Measurements from ENCODE around the gene AGPS. TPM values are rescaled to one million over a fixed set of nuclear protein-coding genes. Genes with fewer than 3 reads are reported as not detected.
"Not testable (repeated sequence)": the region's sequence is repeated elsewhere in the genome, so short reads cannot be mapped to it uniquely, and the experiment has no call there.

Gene AGPS
- total RNA-seq, 2 donors from 2014 or later: 64.8 to 102 TPM

DNA sequence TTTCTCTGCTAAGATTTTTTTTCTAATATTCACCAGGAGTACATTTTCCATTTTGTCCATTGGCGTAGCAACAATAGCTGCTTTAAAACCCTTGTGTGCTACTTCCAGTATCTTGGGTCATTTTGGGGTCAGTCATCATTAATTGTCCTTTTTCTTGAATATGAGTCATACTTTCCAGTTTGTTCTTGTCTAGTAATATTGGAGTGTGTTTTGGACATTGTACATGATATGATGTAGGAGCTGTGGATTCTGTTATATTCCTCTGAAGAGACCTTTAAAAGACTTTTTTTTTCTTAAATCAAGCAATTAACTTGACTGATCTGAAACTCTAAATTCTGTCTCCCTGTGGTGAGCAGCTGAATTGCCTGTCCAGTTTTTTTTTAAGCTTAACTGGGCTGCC lies 40.8 kb downstream of the AGPS start:
- TF ChIP-seq, protein P1, sequence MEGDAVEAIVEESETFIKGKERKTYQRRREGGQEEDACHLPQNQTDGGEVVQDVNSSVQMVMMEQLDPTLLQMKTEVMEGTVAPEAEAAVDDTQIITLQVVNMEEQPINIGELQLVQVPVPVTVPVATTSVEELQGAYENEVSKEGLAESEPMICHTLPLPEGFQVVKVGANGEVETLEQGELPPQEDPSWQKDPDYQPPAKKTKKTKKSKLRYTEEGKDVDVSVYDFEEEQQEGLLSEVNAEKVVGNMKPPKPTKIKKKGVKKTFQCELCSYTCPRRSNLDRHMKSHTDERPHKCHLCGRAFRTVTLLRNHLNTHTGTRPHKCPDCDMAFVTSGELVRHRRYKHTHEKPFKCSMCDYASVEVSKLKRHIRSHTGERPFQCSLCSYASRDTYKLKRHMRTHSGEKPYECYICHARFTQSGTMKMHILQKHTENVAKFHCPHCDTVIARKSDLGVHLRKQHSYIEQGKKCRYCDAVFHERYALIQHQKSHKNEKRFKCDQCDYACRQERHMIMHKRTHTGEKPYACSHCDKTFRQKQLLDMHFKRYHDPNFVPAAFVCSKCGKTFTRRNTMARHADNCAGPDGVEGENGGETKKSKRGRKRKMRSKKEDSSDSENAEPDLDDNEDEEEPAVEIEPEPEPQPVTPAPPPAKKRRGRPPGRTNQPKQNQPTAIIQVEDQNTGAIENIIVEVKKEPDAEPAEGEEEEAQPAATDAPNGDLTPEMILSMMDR (IDR thresholded peaks at IDR 0.05): no peak
- no peaks in the 10 kb centered on the region for H3K36me3 ChIP-seq
- no peak overlapping the region for H3K27ac ChIP-seq
- H3K4me1 ChIP-seq: no peaks in the 10 kb centered on the region
- no peak for DNase-seq
- no peaks in the 10 kb centered on the region for H3K27me3 ChIP-seq
- H3K9ac ChIP-seq (ENCODE audit: low read depth in 2 of 2, low read length in 2 of 2): no peak overlapping the region
- intact Hi-C loops (cut with DNase I): no loop called here
- no peak overlapping the region for H3K4me3 ChIP-seq
- H3K9me3 ChIP-seq: no peaks in the 10 kb centered on the region

DNA sequence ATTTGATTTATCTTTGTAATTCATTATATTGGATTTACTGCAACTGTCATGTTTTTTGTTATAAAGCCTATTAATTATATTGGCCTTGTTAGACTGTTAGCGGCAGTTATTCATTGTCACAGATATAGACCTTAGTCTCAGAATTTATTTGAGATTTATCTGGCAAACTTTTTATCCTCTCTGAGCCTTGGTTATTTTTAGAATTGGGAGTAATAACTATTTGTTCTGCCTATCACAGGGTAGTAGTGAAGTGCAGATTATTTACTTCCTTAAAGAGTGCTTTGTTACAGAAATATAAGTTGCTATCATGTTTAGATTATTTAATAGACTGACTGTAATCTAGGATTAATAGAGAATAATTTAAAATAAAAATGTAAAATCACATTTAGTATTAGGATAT lies 41.9 kb downstream of the AGPS start:
- H3K9me3 ChIP-seq: no peaks in the 10 kb centered on the region
- H3K4me1 ChIP-seq: no peaks in the 10 kb centered on the region
- no peaks in the 10 kb centered on the region for H3K36me3 ChIP-seq
- no peaks in the 10 kb centered on the region for H3K27me3 ChIP-seq
- no peak for DNase-seq
- H3K9ac ChIP-seq (ENCODE audit: low read depth in 2 of 2, low read length in 2 of 2): no peak overlapping the region
- TF ChIP-seq, protein P1 (IDR thresholded peaks at IDR 0.05): no peak
- H3K4me3 ChIP-seq: no peak overlapping the region
- no peak overlapping the region for H3K27ac ChIP-seq
- intact Hi-C loops (cut with DNase I): no loop called here

DNA sequence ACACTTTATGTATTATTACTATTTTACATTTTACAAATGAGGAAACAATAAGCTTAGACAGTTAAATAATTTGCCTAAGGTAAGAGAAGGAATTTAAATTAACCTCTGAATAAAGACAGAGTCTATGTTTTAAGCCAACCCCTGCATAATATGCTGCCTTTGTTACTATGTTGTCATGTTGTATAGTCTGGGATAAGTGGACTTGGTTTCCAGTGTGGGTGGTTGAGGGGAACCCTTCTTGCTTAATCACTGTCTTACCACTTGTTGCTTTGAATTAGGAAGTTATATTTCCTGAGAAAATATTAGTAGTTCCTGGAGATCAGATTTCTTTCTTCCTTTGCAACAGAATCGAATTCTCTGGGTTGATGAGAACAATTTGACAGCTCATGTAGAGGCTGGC lies 52.6 kb downstream of the AGPS start:
- no peak overlapping the region for H3K27ac ChIP-seq
- intact Hi-C loops (cut with DNase I): no loop called here
- TF ChIP-seq, protein P1 (IDR thresholded peaks at IDR 0.05): no peak
- H3K9ac ChIP-seq (ENCODE audit: low read depth in 2 of 2, low read length in 2 of 2): no peak overlapping the region
- DNase-seq: no peak
- no peaks in the 10 kb centered on the region for H3K27me3 ChIP-seq
- no peaks in the 10 kb centered on the region for H3K36me3 ChIP-seq
- H3K9me3 ChIP-seq: no peaks in the 10 kb centered on the region
- H3K4me1 ChIP-seq: no peaks in the 10 kb centered on the region
- no peak overlapping the region for H3K4me3 ChIP-seq

DNA sequence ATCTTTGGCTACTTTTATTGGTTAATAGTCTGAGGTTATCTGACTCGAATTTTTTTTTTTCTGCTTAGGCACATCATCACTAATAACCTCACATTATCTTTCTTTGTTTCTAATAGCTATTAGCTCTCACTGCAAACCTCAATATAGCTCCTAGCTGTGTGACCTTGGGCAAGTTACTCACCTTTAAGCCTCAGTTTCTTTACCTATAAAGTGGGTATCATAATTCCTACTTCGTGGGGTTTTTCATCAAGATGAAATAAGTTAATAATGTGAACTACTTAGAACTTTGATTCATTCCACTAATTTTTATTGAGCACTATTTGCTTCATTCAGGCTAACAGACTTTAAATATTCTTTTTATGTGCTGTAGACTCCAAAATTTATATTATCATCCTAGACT lies 55.5 kb downstream of the AGPS start:
- intact Hi-C loops (cut with DNase I): no loop called here
- TF ChIP-seq, protein P1 (IDR thresholded peaks at IDR 0.05): no peak
- Histone ChIP-seq H3K27me3 (no peaks in the 10 kb centered on the region), H3K9ac (ENCODE audit: low read depth in 2 of 2, low read length in 2 of 2) (no peak overlapping the region), H3K9me3 (no peaks in the 10 kb centered on the region), H3K36me3 (no peaks in the 10 kb centered on the region), H3K4me3 (no peak overlapping the region), H3K4me1 (no peaks in the 10 kb centered on the region), H3K27ac (no peak overlapping the region)
- no peak for DNase-seq

DNA sequence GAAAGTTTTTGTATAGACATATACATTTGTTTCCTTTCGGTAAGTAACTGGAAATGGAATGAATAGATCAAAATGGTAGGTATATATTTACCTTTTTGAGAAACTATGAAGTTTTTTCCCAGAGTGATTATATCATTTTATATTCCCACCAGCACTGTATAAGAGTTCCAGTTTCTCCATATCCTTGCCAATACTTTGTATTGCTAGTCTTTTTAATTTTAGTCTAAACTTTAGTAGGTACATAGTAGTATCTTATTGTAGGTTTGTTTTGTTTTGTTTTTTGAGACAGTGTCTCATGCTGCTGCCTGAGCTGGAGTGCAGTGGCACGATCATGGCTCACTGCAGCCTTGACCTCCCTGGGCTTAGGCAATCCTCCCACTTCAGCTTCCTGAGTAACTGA lies 56.6 kb downstream of the AGPS start:
- no peaks in the 10 kb centered on the region for H3K27me3 ChIP-seq
- H3K9me3 ChIP-seq: no peaks in the 10 kb centered on the region
- no peak for DNase-seq
- H3K4me3 ChIP-seq: no peak overlapping the region
- no peaks in the 10 kb centered on the region for H3K4me1 ChIP-seq
- H3K27ac ChIP-seq: no peak overlapping the region
- intact Hi-C loops (cut with DNase I): no loop called here
- TF ChIP-seq, protein P1 (IDR thresholded peaks at IDR 0.05): no peak
- H3K36me3 ChIP-seq: no peaks in the 10 kb centered on the region
- H3K9ac ChIP-seq (ENCODE audit: low read depth in 2 of 2, low read length in 2 of 2): no peak overlapping the region

DNA sequence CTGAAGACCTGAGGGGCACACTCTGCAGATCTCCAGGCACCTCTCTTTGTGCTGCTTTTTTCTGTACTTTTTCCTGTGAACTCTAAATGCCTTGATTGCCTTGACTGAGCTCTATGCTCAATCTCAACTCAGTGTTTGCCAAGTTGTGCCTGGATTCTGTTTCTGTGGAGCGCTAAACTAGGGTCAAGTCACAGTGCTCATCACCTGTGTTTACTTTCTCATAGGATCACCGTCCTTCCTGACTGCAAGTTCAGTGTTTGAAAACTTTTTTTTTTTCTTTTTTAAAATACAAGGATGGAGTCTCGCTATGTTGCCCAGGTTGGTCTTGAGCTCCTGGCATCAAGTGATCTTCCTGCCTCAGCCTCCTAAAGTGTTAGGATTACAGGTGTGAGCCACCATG lies 62.6 kb downstream of the AGPS start:
- intact Hi-C loops (cut with DNase I): no loop called here
- TF ChIP-seq, protein P1 (IDR thresholded peaks at IDR 0.05): no peak
- Histone ChIP-seq H3K4me3 (no peak overlapping the region), H3K4me1 (no peaks in the 10 kb centered on the region), H3K9me3 (no peaks in the 10 kb centered on the region), H3K27ac (no peak overlapping the region), H3K36me3 (no peaks in the 10 kb centered on the region), H3K27me3 (no peaks in the 10 kb centered on the region), H3K9ac (ENCODE audit: low read depth in 2 of 2, low read length in 2 of 2) (no peak overlapping the region)
- DNase-seq: no peak

DNA sequence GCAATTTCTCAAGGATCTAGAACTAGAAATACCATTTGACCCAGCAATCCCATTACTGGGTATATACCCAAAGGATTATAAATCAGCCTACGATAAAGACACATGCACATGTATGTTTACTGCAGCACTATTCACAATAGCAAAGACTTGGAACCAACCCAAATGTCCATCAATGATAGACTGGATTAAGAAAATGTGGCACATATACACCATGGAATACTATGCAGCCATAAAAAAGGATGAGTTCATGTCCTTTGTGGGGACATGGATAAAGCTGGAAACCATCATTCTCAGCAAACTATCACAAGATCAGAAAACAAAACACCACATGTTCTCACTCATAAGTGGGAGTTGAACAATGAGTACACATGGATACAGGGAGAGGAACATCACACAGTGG lies 67.2 kb downstream of the AGPS start:
- not testable (repeated sequence) for H3K36me3 ChIP-seq

More for the DNA sequence above, 67.2 kb downstream of the AGPS start:
- H3K27me3 ChIP-seq; H3K9ac ChIP-seq (ENCODE audit: low read depth in 2 of 2, low read length in 2 of 2); H3K27ac ChIP-seq; DNase-seq; H3K4me1 ChIP-seq; intact Hi-C loops (cut with DNase I); H3K9me3 ChIP-seq; H3K4me3 ChIP-seq: not testable (repeated sequence)

Data from colonic mucosa (tissue), 4 donors.